Measurements from ENCODE around the gene QSOX1. TPM values are rescaled to one million over a fixed set of nuclear protein-coding genes. Genes with fewer than 3 reads are reported as not detected.

The QSOX1 gene
- total and polyA plus RNA-seq, 2 donors (not counting 3 experiments of a cell fraction or from before 2014, with no cell fraction given) = 256 to 415 TPM

GRCh38 chr1:180186831-180187230 lies 32.2 kb downstream of the QSOX1 start:
- no peak overlapping the region for H3K4me3 ChIP-seq (replicated peaks in 1 of 3; ENCODE audit: insufficient read depth in 1 of 3, low read depth in 1 of 3, low read length in 3 of 3)
- no peaks in the 10 kb centered on the region for H3K79me2 ChIP-seq (ENCODE audit: control insufficient read depth, insufficient read depth, low read length)
- H3K27ac ChIP-seq (ENCODE audit: insufficient read depth, low read depth, low read length) = no peak overlapping the region
- POLR2A ChIA-PET = no interaction called here
- TF ChIP-seq FOS (IDR thresholded peaks at IDR 0.05; ENCODE audit: borderline replicate concordance, insufficient read depth, low read length) (no peak), EZH2 (IDR thresholded peaks at IDR 0.05; ENCODE audit: borderline replicate concordance, low read depth, low read length, severe bottlenecking) (no peak), POLR2A (IDR thresholded peaks at IDR 0.05; ENCODE audit: low read depth, low read length) (no peak), POLR2AphosphoS5 (IDR thresholded peaks at IDR 0.05; ENCODE audit: insufficient read depth, low read depth, low read length) (no peak), GATA2 (IDR thresholded peaks at IDR 0.05; ENCODE audit: insufficient read depth, insufficient read length, low read depth, low read length) (no peak), JUN (IDR thresholded peaks at IDR 0.05; ENCODE audit: borderline replicate concordance, insufficient read depth, insufficient read length, low read depth) (no peak), MYC (IDR thresholded peaks at IDR 0.05; ENCODE audit: low read depth, low read length) (no peak), MAX (IDR thresholded peaks at IDR 0.05; ENCODE audit: insufficient read depth, insufficient read length) (no peak)
- TF ChIP-seq, protein P1, sequence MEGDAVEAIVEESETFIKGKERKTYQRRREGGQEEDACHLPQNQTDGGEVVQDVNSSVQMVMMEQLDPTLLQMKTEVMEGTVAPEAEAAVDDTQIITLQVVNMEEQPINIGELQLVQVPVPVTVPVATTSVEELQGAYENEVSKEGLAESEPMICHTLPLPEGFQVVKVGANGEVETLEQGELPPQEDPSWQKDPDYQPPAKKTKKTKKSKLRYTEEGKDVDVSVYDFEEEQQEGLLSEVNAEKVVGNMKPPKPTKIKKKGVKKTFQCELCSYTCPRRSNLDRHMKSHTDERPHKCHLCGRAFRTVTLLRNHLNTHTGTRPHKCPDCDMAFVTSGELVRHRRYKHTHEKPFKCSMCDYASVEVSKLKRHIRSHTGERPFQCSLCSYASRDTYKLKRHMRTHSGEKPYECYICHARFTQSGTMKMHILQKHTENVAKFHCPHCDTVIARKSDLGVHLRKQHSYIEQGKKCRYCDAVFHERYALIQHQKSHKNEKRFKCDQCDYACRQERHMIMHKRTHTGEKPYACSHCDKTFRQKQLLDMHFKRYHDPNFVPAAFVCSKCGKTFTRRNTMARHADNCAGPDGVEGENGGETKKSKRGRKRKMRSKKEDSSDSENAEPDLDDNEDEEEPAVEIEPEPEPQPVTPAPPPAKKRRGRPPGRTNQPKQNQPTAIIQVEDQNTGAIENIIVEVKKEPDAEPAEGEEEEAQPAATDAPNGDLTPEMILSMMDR (IDR thresholded peaks at IDR 0.05; ENCODE audit: extremely low read depth in 1 of 2, insufficient read depth in 1 of 2, low read depth in 1 of 2, low read length in 2 of 2) = no peak
- no peaks in the 10 kb centered on the region for H3K27me3 ChIP-seq (ENCODE audit: control insufficient read depth in 2 of 2, insufficient read depth in 2 of 2, low read length in 2 of 2)
- FAIRE-seq (no peak), DNase-seq (ENCODE audit: low read depth, low spot score) (no peak)
- CTCF ChIA-PET = interaction anchor here (1.1 to 3.4 kb wide), 9 partner anchors 12 to 377 kb away, joined by 4 to 70 read pairs (median 8); no protein-coding TSS in a partner anchor
- no peaks in the 10 kb centered on the region for H3K9me1 ChIP-seq (replicated peaks; ENCODE audit: control insufficient read depth, extremely low read depth, insufficient read depth, low read length)
- peaks cover 6 to 30% of the 10 kb centered on the region in 2 experiments for H3K36me3 ChIP-seq (ENCODE audit: control insufficient read depth in 2 of 2, extremely low read depth in 1 of 2, insufficient read depth in 2 of 2, low read length in 2 of 2)
- no peaks in the 10 kb centered on the region for H3K4me1 ChIP-seq (ENCODE audit: control insufficient read depth, extremely low read depth, insufficient read depth, low read length)
- H4K20me1 ChIP-seq (replicated peaks; ENCODE audit: control insufficient read depth, extremely low read depth, insufficient read depth, low read length) = no peaks in the 10 kb centered on the region
- no peak overlapping the region for H3K9ac ChIP-seq (replicated peaks; ENCODE audit: extremely low read depth, insufficient read depth, low read length)
- H3K9me3 ChIP-seq (replicated peaks; ENCODE audit: control insufficient read depth, insufficient read depth, low read length) = no peaks in the 10 kb centered on the region
- H2AFZ ChIP-seq (ENCODE audit: low read depth, low read length) = no peak overlapping the region
- H3K4me2 ChIP-seq (ENCODE audit: insufficient read depth, low read length) = no peak overlapping the region
- intact Hi-C loops (cut with micrococcal nuclease) (no loop called here), dilution Hi-C loops (cut with MboI; ENCODE audit: extremely low pct_ligation_motif_present, low sequenced_read_pairs) (no loop called here)
- BruUV-seq (replicated peaks) = no TSS peak

Measured in endothelial cell of umbilical vein (primary cell).